Ectodermal cell (in vitro differentiated cells): ENCODE results near the gene TTPAL. TPM values are rescaled to one million over a fixed set of nuclear protein-coding genes. Genes with fewer than 3 reads are reported as not detected.

Source experiments
- H3K27ac ChIP-seq: 2 replicates; pipeline ENCODE4 v1.7.0; 2013; ENCODE audit warnings: mild to moderate bottlenecking, low read depth, low read length; ENCODE audit not compliant: insufficient read depth, poor library complexity, severe bottlenecking
- H3K27me3 ChIP-seq: 2 replicates; pipeline ENCODE4 v1.7.0; 2013; ENCODE audit warnings: mild to moderate bottlenecking, low read length; ENCODE audit not compliant: insufficient read depth, control insufficient read depth, poor library complexity, severe bottlenecking
- H3K36me3 ChIP-seq: one replicate; pipeline ENCODE4 v1.7.0; 2013; ENCODE audit warnings: low read length; ENCODE audit not compliant: control insufficient read depth, insufficient read depth
- H3K4me1 ChIP-seq: one replicate; pipeline ENCODE4 v1.7.0; 2013; ENCODE audit warnings: low read length; ENCODE audit not compliant: control insufficient read depth, insufficient read depth
- H3K4me3 ChIP-seq: 2 replicates; pipeline ENCODE4 v1.7.0; 2013; ENCODE audit warnings: low read depth, low read length, control low read depth; ENCODE audit not compliant: insufficient read depth
- H3K9me3 ChIP-seq: 2 replicates; pipeline ENCODE4 v1.7.0; 2013; ENCODE audit warnings: mild to moderate bottlenecking, low read length, moderate library complexity; ENCODE audit not compliant: control insufficient read depth
- whole genome bisulfite sequencing, 2 experiments: methylation state at CpG; one replicate each; pipeline ENCODE4 v1.1.7; 2013; ENCODE audit warnings: missing lambda C conversion rate in 2 of 2; 5-methylcytosine and 5-hydroxymethylcytosine counted together
- polyA plus RNA-seq, 4 experiments: library from polyadenylated mRNA; stranded (reverse); fragments of 50-300 nt; gene quantifications; one replicate each; pipeline ENCODE4 v1.2.3, GENCODE V29; 2013

Gene TTPAL, protein sequence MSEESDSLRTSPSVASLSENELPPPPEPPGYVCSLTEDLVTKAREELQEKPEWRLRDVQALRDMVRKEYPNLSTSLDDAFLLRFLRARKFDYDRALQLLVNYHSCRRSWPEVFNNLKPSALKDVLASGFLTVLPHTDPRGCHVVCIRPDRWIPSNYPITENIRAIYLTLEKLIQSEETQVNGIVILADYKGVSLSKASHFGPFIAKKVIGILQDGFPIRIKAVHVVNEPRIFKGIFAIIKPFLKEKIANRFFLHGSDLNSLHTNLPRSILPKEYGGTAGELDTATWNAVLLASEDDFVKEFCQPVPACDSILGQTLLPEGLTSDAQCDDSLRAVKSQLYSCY
- polyA plus RNA-seq (2013, experiment 1 of 4): 15.4 TPM
- polyA plus RNA-seq (2013, experiment 2 of 4): 19.6 TPM
- polyA plus RNA-seq (2013, experiment 3 of 4): 11.5 TPM
- 11.6 TPM for polyA plus RNA-seq (2013, experiment 4 of 4)

DNA sequence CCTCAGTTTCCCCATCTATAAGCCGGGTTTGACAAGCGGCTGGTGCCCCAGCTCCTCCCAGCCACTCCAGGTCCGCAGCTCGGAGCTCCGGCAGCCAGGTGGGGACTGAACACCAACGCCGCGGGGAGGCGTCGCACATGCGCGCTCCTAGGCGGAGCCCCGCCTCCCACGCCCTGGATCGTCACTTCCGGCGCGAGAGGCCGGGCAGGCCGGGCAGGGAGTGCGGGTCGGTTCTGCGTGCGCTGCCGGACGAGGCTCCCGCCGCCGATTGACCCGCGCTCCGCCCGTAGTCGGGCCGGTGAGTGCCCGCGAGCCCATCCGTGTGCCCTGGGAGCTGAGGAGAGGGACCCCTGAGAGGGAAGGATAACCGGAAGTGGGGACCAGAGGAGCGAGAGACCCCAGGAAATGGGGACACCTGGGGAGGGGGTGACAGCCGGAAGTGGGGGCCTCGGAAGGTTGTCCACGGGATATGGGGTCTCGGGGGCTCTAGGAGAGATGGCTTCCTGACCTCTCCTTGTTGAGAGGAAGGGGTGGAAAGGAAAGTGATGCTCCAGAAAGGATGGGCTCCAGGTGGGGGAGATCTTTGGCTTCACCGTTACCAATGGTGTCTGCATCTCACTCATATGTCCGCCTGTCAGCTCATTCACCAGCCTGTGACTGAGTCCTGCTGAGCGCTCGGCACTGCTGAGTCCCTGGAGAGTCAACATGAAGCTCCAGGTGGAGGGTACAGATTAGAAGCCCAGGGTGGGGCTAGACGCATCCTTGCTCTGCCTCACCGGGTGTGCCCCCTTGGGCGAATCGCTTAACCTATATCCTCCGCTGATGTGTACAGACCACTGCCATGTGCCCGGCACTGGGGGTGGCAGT is at the start of gene TTPAL:
TTPAL (plus strand) TSS at position 181 of the 867 bp plus-strand sequence. CDS start 4,126 bp downstream, outside the sequence.
- WGBS, 2 experiments: 2 to 3% methylated on average over 55 of the region's 55 CpGs
- peaks cover 6% of the 10 kb centered on the region for H3K4me1 ChIP-seq
- H3K27me3 ChIP-seq: no peaks in the 10 kb centered on the region
- H3K4me3 ChIP-seq: peak within 1 kb of the TSS; percentile 72
- H3K9me3 ChIP-seq: no peaks in the 10 kb centered on the region
- H3K27ac ChIP-seq: no peak within 1 kb of the TSS
- H3K36me3 ChIP-seq: no peaks in the 10 kb centered on the region

DNA sequence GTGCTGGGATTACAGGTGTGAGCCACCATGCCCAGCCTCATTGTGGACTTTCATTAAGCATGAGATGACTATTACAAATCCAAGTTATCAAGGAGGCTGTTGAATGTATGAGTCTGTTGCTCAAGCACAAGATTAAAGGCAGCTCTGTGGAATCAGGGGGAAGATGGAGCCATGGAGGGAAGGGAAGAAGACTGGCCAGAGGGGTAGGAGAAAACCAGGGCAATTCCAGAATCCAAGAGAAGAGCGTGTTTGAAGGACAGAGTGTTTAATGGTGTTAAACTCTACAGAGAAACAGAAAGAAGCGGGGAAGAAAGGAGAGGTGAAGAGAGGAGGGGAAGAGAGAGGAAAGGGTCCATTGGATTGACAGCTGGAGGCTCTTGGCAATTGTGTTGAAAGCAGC is 49.8 kb upstream of the TTPAL start:
- no peak overlapping the region for H3K4me3 ChIP-seq
- WGBS, 2 experiments: 92 to 93% methylated on average over 2 of the region's 2 CpGs
- peaks cover 8% of the 10 kb centered on the region for H3K36me3 ChIP-seq
- no peak overlapping the region for H3K27ac ChIP-seq
- H3K4me1 ChIP-seq: peaks cover 9% of the 10 kb centered on the region
- H3K9me3 ChIP-seq: no peaks in the 10 kb centered on the region
- peaks cover 10% of the 10 kb centered on the region for H3K27me3 ChIP-seq

DNA sequence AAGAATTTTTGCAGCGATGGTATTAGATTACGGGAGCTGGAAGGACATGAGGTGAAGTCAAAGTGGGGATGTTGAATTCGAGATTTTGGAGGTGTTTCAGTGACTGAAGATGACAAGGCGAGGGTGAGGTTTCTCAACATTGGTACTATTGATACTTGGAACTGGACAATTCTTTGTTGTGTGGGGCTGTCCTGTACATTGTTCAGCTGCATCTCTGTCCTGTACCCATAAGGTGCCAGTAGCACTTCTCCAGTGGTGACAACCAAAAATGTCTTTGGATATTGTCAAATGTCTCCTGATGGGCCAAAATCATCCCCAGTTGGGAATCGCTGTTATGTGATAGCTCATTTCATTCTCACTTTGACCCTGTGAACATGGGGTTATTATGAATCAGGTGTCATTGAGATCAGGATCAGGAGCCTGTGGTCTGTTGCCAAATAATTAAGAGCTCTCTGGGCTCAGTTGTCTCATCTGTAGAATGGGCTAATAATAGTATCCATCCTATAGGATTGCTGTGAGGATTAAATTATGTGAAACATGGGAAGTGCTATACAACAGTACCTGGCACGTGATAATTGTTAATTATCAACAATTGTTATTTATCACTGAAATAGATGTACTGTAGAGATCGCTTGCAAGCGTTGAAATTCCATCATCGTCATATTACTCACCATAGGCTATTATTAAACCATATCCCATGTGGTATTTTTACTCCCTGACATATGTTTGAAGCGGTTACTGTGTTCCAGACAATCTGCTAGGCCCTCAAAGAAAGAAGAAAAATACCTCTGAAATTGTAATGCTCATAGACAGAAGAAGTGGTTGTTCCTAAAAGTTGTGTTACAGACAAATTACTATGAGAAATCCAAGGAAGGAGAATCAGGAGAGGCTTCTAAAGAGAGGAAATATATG is 48.5 kb upstream of the TTPAL start:
- no peak overlapping the region for H3K27ac ChIP-seq
- no peaks in the 10 kb centered on the region for H3K9me3 ChIP-seq
- peaks cover 8% of the 10 kb centered on the region for H3K36me3 ChIP-seq
- peaks cover 9% of the 10 kb centered on the region for H3K4me1 ChIP-seq
- peaks cover 10% of the 10 kb centered on the region for H3K27me3 ChIP-seq
- no peak overlapping the region for H3K4me3 ChIP-seq
- WGBS, 2 experiments: 92 to 94% methylated on average over 9 to 10 of the region's 10 CpGs

GRCh38 chr20:44427804-44428173 is 47.9 kb upstream of the TTPAL start:
- no peak overlapping the region for H3K27ac ChIP-seq
- H3K36me3 ChIP-seq: peaks cover 8% of the 10 kb centered on the region
- H3K27me3 ChIP-seq: peaks cover 10% of the 10 kb centered on the region
- WGBS, 2 experiments: 84 to 87% methylated on average over 3 of the region's 3 CpGs
- no peaks in the 10 kb centered on the region for H3K9me3 ChIP-seq
- H3K4me3 ChIP-seq: no peak overlapping the region
- peaks cover 9% of the 10 kb centered on the region for H3K4me1 ChIP-seq

GRCh38 chr20:44428174-44429016 is 47.3 kb upstream of the TTPAL start:
- H3K27ac ChIP-seq: no peak overlapping the region
- H3K27me3 ChIP-seq: peaks cover 10% of the 10 kb centered on the region
- H3K4me1 ChIP-seq: peaks cover 9% of the 10 kb centered on the region
- H3K4me3 ChIP-seq: no peak overlapping the region
- H3K9me3 ChIP-seq: no peaks in the 10 kb centered on the region
- H3K36me3 ChIP-seq: peaks cover 8% of the 10 kb centered on the region
- WGBS, 2 experiments: 88 to 93% methylated on average over 8 of the region's 8 CpGs

- peaks cover 5% of the 10 kb centered on the region for H3K36me3 ChIP-seq
- no peak overlapping the region for H3K27ac ChIP-seq
- no peak overlapping the region for H3K4me3 ChIP-seq
- H3K27me3 ChIP-seq: peaks cover 6% of the 10 kb centered on the region
- 90 to 94% methylated on average over 2 of the region's 2 CpGs for WGBS, 2 experiments
- peaks cover 6% of the 10 kb centered on the region for H3K4me1 ChIP-seq
- H3K9me3 ChIP-seq: no peaks in the 10 kb centered on the region
Observed at GRCh38 chr20:44429017-44429339, 46.7 kb upstream of the TTPAL start.

- no peaks in the 10 kb centered on the region for H3K4me1 ChIP-seq
- no peak overlapping the region for H3K4me3 ChIP-seq
- H3K36me3 ChIP-seq: no peaks in the 10 kb centered on the region
- H3K27ac ChIP-seq: no peak overlapping the region
- 90 to 92% methylated on average over 17 of the region's 17 CpGs for WGBS, 2 experiments
- H3K27me3 ChIP-seq: no peaks in the 10 kb centered on the region
- no peaks in the 10 kb centered on the region for H3K9me3 ChIP-seq
Observed at GRCh38 chr20:44429419-44430269, 46.0 kb upstream of the TTPAL start.

DNA sequence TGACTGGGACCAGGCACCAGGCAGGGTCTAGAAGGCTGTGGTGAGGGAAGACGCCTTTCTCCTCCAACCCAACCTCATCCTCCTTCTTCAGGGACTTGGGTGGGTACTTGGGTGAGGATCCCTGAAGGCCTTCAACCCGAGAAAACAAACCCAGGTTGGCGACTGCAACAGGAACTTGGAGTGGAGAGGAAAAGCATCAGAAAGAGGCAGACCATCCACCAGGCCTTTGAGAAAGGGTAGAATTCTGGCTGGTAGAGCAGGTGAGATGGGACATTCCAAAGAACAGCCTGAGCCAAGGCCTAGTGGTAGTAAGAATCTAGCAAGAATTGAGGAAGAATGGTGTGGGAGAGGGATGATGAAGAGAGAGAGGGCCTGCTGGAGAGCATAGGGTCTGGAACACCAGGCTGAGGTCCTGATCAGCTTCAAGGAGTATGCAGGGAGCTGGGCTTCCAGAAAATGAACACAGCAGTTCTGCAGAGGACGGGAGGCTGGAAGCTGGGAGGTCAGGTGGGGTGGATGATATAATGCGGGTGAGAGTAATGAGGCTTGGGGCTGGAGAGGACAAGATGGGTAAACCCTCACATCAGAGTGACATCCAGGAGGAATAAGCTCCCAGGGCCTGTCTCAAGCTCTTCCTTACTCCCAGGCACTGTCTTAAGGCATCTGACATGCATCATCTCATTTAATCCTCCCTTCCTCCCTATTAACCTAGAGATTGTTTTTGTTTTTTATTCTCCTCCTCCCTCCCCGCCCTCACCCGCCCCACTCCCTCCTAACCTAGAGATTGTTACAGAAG is 45.2 kb upstream of the TTPAL start:
- H3K4me1 ChIP-seq: no peaks in the 10 kb centered on the region
- H3K27me3 ChIP-seq: no peaks in the 10 kb centered on the region
- WGBS, 2 experiments: 89 to 95% methylated on average over 6 to 7 of the region's 7 CpGs
- H3K27ac ChIP-seq: no peak overlapping the region
- no peaks in the 10 kb centered on the region for H3K9me3 ChIP-seq
- H3K36me3 ChIP-seq: no peaks in the 10 kb centered on the region
- H3K4me3 ChIP-seq: no peak overlapping the region
